Left renal pelvis (tissue), 4 donors: ENCODE measurements around the gene ZNF683. TPM values are rescaled to one million over a fixed set of nuclear protein-coding genes. Genes with fewer than 3 reads are reported as not detected.
"Not testable (repeated sequence)": the region's sequence is repeated elsewhere in the genome, so short reads cannot be mapped to it uniquely, and the experiment has no call there.

Experiments used
- DNase-seq, 4 donors: peaks; one replicate each; pipeline ENCODE4 v3.0.0-alpha.2; 2013; ENCODE audit warnings: low read depth in 4 of 4, low spot score in 3 of 4
- polyA plus RNA-seq, 4 donors: library from polyadenylated mRNA; unstranded; fragments of 120-200 nt; gene quantifications; one replicate each; pipeline ENCODE4 v1.2.1, GENCODE V29; 2013; ENCODE audit not compliant: insufficient read length in 4 of 4

ZNF683 gene
- polyA plus RNA-seq, 4 donors = not detected

GRCh38 chr1:26387447-26387846 is 14.9 kb upstream of the ZNF683 start:
- no peak for DNase-seq

DNA sequence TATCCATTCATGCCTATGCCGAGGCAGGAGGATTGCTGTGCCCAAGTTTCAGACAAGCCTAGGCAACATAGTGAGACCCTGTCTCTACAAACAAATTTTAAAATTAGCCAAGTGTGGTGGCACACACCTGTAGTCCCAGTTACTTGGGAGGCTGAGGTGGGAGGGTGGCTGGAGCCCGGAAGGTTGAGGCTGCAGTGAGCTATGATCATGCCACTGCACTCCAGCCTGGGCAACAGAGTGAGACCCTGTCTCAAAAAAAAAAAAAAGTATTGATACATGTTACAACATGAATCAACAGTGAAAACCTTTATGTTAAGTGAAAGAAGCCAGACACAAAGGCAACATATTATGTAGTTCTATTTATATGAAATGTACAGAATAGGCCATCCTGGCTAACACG is 12.5 kb upstream of the ZNF683 start:
- DNase-seq = not testable (repeated sequence)

DNA sequence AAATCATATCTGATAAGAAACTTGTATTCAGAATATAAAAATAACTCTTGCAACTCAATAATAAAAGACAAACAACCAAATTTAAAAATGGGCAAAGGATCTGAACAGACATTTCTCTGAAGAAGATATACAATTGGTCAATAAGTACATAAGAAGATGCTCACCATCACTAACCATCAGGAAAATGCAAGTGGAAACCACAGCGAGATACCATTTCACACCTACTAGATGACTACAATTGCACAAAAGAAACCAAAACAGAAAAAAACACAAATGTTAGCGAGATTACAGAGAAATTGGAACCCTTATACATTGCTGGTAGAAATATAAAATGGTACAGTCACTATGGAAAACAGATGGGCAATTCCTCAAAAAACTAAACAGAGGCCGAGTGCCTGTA is 11.5 kb upstream of the ZNF683 start:
- DNase-seq = no peak

DNA sequence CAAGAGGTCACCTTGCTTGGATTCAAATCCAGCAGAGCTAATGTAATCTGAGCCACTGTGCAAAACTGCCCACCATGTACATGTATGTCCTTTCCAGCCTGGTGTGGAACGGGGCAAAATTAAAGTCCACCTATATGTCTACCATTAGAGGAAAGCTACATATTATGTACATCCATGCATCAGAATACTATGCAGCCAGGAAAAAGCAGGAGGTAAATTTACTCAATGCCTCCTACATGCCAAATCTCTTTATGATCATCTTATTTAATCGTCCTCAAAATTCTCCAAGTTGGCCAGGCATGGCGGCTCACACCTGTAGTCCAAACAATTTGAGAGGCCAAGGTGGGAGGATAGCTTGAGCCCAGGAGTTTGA is 6.3 kb upstream of the ZNF683 start:
- DNase-seq = no peak

DNA sequence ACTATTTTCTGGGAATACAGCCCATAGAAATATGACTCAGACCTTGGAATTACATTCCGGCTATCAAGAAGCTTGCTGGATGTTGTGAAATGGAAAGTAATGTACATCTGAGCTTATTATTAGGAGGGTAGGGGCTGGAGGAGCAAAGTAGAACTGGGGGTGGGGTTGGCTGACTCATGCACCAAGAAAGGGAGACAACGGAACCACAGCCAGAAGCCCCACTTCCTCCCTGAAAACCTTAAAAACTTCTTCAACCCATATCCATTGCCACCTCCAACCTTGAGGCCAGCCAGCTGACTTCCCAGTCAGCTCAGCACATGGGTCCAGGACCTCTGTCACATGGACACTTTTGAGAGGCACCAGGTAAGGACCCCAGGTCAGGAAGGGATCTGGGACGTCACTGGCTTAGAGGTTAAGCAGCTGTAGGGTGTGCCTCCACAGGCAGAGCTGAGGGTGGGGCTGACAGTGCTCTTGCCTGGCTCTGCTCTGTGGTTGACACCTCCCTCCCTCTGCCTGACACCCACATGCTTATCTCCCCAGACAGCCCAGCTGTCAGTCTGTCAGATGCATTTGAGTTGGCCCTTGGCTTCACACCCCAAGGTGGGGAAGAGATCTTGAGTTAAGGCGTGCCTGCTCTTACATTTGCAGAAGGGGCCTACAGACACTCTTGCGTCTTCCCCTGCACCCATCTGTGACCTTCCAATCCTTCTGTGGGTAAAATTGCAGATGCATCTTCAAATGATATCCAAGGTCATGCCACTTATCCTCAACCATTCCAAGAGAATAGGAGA is 5.7 kb upstream of the ZNF683 start:
- DNase-seq = no peak

DNA sequence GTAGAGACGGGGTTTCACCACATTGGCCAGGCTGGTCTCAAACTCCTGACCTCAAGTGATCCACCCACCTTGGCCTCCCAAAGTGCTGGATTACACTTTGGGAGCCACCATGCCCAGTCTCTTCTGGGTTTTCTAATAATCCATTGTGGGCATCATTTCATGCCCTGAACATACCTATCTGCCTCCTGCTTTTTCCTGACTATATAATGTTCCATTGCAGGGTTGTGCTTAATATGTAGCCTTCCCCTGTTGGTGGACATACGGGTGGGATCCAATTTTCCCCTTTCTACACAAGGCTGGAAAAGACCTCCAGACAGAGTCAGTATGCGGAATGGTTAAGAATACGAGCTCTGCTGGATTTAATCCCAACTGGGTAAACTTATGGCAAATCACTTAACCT is 3.5 kb upstream of the ZNF683 start:
- DNase-seq = no peak

DNA sequence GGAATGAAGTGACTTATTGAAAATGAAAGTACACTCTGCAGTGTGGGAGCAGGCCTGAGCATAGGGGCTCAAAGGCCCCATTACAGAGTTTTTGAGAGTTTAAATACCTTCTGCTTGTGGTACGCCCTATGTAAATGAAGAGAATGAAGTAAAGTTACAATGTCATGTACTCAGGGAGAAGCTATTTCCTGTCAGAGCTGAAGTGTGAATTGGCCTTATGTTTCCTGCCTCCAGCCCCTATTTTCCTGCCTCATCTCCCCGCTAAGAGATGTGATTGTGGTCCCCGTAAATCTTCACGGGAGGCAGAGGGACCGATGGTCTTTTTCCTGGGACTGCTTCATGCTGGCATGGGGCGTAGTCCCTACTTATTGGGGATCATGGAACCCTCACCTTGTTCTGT is 2.5 kb upstream of the ZNF683 start:
- no peak for DNase-seq

DNA sequence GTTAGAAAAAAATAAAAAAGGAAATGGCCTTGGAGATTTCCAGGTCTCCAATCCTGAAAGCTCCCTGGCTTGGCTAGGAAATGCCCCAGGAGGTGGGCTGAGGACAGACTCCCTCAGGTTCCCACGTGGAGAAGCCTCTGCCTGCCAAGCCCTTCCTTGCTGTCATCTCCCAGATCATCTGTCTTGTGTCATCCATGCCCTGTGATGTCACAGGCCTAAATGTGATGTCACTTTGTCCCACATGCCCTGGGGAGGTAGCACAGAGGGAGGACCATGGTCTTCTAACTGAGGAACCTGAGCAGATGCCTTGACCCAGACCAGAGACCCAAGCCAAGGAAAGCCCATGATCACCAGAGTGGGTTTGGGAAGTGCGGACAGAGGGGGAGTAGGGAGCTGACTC is 1.8 kb upstream of the ZNF683 start:
- DNase-seq = not testable (repeated sequence)

DNA sequence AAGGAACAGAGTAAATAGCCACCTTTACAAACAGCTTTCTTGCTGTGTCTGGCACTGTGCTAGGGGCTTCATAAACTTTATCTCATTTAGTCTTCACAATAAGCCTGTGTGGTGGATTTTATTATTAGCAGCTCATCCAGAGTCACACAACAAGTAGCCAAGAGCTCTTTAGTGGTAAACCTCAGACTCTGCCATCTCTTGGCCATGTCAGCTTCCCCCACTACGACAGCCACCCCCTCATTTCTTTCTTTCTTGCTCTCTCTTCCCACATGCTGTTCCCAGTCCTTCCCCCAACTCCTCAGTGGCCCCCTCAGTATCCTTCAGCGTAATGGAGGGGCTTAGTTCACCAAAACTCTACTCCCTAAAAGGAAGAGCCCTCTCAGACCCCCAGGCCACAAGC is 1.2 kb upstream of the ZNF683 start:
- DNase-seq = no peak

DNA sequence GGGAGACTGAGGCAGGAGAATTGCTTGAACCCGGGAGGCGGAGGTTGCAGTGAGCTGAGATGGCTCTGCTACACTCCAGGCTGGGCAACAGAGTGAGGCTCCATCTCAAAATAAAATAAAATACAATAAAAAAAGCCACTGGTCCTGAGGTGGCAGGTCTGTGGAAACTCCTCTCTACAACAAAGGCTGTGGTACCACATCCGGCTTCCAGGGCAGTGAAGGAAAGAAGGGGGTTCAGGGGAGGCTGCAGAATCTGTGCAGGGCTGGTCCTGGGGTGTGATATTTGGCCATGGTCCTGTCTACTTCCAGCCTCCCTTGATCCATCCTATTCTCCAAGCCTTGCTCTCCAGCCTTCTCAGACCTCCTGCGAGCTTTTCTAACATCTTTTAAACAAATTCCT is 731 bp upstream of the ZNF683 start:
- no peak for DNase-seq

- DNase-seq = no peak
These were observed 511 bp downstream of the ZNF683 start for GRCh38 chr1:26372039-26372438.

- DNase-seq = no peak
These were observed 1.8 kb downstream of the ZNF683 start for GRCh38 chr1:26370591-26371382.

DNA sequence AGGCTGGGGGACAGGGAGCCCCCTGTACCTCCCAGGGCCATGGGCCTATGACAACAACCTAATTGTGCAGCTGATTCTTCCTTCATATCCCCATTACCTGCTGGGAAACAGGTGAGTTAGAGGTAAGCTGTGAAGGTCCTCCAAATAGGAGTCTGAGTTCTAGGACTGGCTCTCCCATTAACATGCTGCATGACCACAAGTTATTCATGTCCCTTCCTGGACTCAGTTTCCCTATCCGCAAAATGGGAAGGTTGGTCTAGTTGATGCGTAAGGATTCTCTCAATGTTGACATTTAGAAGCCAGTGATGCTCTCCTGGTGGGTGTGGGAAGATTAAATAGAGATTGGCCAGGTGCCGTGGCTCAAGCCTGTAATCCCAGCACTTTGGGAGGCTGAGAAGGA is 4.1 kb downstream of the ZNF683 start:
- DNase-seq = no peak

DNA sequence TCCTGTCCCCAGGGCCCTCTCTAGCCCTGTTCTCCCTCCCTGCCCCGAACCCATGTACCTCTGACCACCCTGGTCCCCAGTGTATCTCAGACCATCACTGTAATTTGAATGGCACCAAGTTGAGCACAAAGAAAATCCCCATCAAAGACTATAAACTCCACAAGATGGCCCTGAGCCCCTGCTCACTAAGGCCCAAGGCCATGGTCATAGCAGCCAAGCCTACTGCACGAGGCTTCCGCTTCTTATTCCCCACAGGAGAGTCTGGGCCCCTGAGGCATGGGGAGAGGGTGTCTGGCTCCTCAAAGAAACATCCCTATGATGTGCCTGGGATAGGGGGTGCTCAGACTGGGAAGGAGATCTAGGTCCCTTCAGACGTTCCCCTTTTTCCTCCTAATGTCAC is 4.5 kb downstream of the ZNF683 start:
- no peak for DNase-seq

DNA sequence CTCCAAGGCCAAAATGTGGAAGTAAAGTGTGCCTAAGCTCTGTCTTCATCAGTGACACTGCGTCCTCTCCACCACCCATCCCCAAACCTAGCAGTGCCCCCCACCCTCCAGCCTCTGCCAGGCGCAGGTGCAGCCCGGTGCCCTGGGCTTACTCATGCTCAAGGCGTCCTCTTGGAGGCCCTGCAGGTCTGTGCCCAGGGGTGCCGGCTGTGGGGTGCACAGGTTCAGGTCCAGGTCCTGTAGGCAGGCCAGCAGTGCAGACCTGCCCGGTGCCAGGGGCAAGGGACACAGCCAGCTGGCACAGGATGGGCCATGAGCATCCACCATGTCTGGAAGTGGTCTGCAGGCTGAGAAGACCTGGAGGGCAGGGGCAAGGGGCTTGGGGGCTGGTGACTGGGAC is 5.1 kb downstream of the ZNF683 start:
- no peak for DNase-seq

GRCh38 chr1:26364956-26365355 is 7.6 kb downstream of the ZNF683 start:
- DNase-seq = no peak

DNA sequence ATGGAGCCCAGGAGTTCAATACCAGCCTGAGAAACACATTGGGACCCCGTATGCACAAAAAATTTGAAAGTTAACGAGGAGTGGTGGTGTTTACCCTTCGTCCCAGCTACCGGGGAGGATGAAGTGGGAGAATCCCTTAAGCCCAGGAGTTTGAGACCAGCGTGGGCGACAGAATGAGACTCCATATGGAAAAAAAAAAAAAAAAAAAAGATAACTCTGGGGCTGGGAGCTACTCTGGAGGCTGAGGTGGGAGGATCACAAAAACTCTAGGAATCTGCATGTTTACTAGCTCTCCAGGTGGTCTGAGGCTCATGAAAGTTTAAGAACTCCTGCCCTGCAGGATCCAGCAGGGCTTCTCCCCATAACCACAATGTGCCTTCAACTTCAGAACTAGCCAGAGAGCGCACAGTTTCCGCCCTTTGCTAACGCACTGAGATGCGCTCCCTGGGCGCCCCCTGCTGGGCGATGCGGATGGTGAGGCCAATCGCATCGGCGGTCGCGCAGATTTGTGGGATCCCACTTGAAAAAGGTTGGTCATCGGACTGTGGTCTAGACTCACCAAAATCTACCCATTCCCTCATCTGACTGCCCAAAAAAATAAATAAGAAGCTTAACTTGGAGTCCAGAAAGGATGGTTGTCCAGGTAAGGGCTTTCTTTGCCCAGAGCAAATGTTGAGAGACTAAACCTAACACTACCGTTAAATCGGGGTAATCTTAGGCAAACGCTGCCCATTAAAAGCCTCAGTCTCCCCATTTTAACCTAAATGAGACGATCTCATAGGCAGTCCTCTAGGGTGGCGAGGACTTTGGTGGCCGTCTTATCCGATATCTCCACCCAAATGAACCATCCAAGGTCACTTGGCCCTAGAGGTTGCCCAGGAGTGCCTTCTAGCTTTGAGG is 8.8 kb downstream of the ZNF683 start:
- DNase-seq = peak; percentile 33 to 49 (median 36)

GRCh38 chr1:26362331-26362730 is 10.2 kb downstream of the ZNF683 start:
- no peak for DNase-seq

- no peak for DNase-seq
These were observed 10.9 kb downstream of the ZNF683 start for GRCh38 chr1:26361605-26362122.

DNA sequence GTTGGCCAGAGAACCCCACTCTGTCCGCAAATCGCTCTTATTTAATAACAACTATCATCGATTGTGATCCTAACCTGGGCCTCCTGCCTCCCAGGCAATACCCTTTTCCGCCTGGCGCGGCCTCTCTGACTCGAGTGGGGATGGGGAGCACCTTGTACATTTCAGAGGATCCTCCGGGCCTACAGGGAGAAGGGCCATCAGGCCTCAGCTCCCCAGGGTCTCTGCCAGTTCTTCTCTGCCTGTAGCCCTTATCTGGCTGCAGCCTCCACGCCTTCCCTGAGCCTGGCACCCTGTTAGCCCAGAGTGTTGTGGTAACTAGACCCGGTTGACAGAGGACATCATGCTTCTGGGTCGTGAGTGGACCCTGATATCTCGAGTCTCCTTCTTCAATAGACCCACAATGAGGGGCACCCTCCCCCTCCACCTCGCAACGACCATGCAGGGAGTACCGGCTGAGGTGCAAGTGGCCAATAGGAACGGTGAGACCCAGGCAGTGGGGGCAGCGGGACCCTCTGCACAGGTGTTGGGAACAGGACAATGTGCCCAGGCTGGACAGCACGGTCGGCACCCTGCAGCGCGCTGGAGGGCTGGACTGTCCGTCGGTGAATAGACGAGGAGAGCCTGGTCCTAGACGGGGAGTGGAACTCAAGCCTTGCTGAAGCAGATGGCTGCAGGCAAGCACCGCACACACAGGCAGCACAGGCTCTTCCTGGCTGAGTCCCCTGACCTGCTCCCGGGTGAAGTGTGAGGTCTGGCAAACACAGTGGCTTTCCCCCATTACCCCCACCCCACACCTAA is 11.5 kb downstream of the ZNF683 start:
- no peak for DNase-seq
